GM12891 (cell line): ENCODE measurements around the gene MTCL3.

Source experiments
- DNase-seq: peaks from one replicate; pipeline ENCODE4 v3.0.0; 2011; ENCODE audit warnings: low spot score; ENCODE audit not compliant: insufficient read length
- FAIRE-seq: peaks from 2 replicates; lab custom pipeline; 2011; peaks lifted over from hg19 to GRCh38; lab: Jason Lieb, UNC
- PAX5 ChIP-seq: IDR thresholded peaks from 2 replicates; pipeline ENCODE4 v1.6.1; 2011; ENCODE audit warnings: low read length, moderate library complexity, mild to moderate bottlenecking; ENCODE audit not compliant: insufficient read depth, severe bottlenecking
- POLR2A ChIP-seq: IDR thresholded peaks from 2 replicates; pipeline ENCODE4 v1.6.1; 2011; ENCODE audit warnings: low read depth, low read length, control low read depth
- POLR2AphosphoS5 ChIP-seq: IDR thresholded peaks from 2 replicates; pipeline ENCODE4 v1.6.1; 2011; ENCODE audit warnings: low read depth, low read length, control low read depth
- POU2F2 ChIP-seq: IDR thresholded peaks from 2 replicates; pipeline ENCODE4 v1.6.1; 2011; ENCODE audit warnings: low read depth, mild to moderate bottlenecking, control low read depth, low read length, moderate library complexity
- SPI1 ChIP-seq: IDR thresholded peaks from 2 replicates; pipeline ENCODE4 v1.6.1; 2011; ENCODE audit warnings: low read depth, low read length, control low read depth
- TAF1 ChIP-seq: IDR thresholded peaks from 2 replicates; pipeline ENCODE4 v1.6.1; 2011; ENCODE audit warnings: low read depth, low read length, control low read depth

MTCL3 gene

DNA sequence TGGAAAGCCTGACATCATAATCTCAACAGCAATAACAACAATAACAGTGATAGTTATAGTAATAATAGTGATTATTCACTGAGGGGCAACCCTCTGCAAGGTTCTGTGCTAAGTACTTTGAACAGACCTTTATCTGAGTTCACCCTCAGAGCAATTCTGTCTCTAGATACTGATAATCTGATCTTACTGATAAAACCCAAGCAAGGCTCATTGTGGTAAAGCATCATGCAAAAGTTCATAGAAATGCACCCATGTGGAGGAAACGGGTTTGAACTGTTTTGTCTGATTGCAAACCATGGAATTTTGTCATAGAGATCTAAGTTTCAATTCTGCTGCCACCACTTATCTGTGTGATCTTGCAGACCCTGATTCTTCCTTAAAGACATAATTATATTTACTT lies 58.7 kb downstream of the MTCL3 start:
- DNase-seq (no peak), FAIRE-seq (no peak)
- TF ChIP-seq SPI1: no peak
- no peak for TF ChIP-seq POLR2A
- no peak for TF ChIP-seq POU2F2
- no peak for TF ChIP-seq PAX5
- no peak for TF ChIP-seq TAF1
- TF ChIP-seq POLR2AphosphoS5: no peak

DNA sequence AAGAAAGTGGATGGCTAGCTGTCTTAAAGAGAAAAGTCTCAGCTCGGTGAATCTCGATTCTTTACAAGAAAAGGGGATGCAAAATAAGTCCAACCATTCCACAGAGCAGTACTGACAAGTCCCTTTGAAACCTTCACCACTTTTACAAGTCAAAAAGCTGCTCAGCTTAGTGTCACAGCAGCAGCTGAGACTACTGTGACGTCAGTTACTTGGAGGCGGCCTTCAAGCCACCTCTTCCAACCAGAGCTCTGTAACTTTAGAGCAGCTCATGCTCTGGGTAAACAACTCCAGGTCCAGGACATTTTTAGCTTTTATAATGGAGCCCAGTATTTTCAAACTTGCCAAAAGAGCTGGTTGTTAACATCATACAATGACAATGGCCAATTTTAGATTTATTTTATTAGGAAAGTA lies 59.9 kb downstream of the MTCL3 start, which contains the start of gene KIAA0408:
KIAA0408 (minus strand) TSS at position 159 of the 411 bp plus-strand sequence. CDS start 5,408 bp downstream, outside the sequence.
- FAIRE-seq (no peak), DNase-seq (no peak)
- TF ChIP-seq POU2F2 (no peak), SPI1 (no peak), PAX5 (no peak), POLR2A (no peak), POLR2AphosphoS5 (no peak), TAF1 (no peak)

DNA sequence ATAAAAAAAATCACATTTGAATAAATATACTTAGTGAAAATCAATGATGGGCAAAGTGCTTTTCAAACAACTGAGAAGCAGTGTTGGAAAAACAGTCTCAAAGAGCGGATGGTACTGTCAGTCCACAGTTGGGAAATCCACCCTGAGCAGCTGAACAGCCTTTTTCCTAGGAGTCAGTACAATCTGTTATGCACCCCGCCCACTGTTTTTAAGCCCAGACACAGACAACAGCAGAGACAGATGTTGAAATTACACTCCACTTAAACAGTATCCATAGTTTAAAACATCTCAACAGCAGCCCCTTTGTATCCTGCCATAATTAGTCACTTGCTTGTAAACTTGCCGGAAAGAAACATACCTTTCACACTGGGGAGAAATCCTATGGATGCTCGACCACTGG lies 60.3 kb downstream of the MTCL3 start:
- no peak for FAIRE-seq
- DNase-seq: no peak

DNA sequence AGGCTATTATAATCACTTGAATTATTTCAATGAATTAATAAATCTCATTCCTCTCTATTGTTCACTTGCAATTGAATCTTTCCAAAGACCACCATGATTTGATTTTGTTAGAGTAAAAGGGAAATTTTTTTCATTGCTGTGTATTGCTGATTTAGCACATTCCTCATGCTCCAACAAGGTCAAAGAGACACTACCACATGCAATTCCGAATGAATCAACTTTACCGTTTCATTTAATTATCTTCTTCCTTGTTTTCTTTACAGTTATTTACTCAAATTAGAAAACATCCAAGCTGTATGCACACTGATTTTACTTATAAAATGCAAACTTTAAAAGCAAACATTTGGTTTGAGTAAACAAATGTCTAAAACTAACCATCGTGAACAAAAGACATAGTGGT lies 60.9 kb downstream of the MTCL3 start:
- DNase-seq (no peak), FAIRE-seq (no peak)
- no peak for TF ChIP-seq POU2F2
- no peak for TF ChIP-seq SPI1
- no peak for TF ChIP-seq TAF1

More for the DNA sequence above, 60.3 kb downstream of the MTCL3 start:
- TF ChIP-seq TAF1: no peak
- TF ChIP-seq POU2F2: no peak
- TF ChIP-seq SPI1: no peak
- TF ChIP-seq POLR2AphosphoS5: no peak
- TF ChIP-seq POLR2A: no peak
- TF ChIP-seq PAX5: no peak

DNA sequence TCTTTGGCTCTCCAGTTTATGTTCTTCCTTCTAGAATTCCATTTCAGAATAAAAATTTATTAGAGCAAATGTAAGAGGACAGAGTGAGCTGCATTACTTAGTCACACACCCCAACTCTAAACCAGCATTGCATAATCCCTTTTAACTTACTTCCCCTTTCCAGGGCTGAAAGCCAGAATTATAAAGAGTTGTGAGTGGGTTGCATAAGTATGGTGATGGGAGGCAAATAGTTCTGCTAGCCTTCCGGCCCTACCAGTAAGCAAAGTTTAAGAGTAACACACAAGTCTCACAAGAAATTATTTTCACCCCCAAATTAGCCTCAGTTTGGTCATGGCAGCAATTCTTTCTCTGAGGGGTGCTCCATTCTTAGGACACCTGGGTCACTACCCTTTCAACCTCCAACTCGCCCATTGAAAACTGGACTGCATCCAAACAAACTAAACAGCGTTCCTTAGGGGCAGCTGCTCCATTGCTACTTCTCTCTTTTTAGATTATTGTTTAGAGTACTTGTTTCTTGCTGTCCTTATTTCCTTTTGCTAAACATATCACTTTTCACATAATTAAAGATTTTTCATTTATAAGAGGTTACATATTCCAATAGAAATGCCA lies 61.6 kb downstream of the MTCL3 start:
- TF ChIP-seq PAX5: no peak
- TF ChIP-seq POLR2A: no peak
- TF ChIP-seq POLR2AphosphoS5: no peak
- no peak for TF ChIP-seq POU2F2
- DNase-seq (no peak), FAIRE-seq (no peak)

DNA sequence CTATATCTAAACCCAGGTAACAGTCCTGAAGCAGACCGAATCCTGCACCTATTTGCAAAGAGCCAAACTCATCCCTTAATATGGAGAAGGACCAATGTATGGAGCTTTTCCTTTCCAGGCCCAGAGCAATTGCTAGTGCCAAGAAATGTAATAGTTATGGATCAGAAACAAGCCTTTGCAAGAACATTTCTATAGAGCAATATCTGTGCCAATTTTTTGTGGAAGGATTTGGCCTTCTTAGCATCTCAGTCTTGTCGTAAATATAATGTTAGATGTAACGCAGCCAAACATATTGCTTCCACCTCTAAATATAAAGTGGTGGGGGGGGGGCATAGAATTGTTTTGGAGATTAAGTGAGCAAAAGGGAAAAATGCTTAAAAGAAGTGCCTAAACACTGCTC lies 62.7 kb downstream of the MTCL3 start:
- DNase-seq: no peak

DNA sequence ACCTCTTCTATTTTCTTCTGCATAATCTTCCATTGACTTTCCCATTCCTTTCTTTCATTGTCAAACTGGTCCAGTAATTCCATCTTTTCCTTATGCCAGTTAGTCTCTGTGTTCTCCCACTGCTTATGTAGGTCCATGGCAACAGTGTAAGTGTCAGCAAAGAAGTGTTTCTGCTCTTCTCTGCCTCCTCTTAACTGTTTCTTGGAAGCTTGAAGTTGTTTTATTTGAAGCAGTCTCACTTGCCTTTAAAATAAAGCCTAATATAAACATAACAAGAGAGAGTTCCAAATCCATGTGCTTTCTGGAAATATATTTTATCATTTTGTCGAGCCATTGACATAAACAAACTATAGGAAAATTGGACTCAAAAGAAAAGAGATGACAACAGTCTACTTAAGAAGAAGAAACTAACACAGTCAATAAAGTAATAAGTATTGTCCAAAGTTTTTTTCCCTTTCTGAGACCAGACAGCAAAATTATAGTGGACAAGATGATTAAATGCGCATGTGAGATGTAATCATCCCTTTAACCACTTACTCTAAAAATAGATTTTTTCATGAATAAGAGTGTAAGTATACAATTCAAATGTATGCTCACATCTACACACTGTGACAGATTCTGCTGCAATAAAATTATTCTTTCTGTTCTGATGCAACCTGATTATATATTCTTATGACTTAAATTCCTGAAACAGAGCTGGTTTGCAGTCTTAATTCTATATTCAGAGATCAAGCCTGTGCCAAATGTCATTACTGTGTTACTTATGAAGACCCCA lies 65.1 kb downstream of the MTCL3 start:
- TF ChIP-seq TAF1 (no peak), POLR2A (no peak), PAX5 (no peak), SPI1 (no peak), POLR2AphosphoS5 (no peak), POU2F2 (no peak)
- FAIRE-seq (no peak), DNase-seq (no peak)

More for the DNA sequence above, 62.7 kb downstream of the MTCL3 start:
- TF ChIP-seq TAF1: no peak
- no peak for TF ChIP-seq POU2F2
- TF ChIP-seq POLR2A: no peak
- no peak for TF ChIP-seq POLR2AphosphoS5
- no peak for TF ChIP-seq SPI1
- no peak for TF ChIP-seq PAX5
- no peak for FAIRE-seq

DNA sequence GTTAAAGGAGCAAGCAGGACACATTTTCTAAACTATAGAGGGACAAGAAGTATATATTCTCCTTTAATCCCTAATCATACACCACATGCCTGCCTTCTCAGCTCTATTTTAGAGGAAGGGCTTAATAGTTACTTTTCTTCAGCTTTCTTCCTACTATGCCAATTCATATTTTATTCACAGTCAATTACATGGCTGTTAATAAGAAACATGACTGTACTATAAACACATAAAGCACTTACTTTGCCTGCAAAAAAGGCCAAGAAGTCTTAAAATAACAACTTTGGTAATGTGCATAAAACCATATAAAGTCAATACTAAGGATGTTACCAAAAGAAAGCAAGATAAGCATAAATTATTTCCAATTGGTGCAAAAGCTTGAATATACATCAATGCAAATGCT lies 66.3 kb downstream of the MTCL3 start:
- DNase-seq (no peak), FAIRE-seq (no peak)
- no peak for TF ChIP-seq SPI1
- TF ChIP-seq PAX5: no peak
- no peak for TF ChIP-seq POLR2A

DNA sequence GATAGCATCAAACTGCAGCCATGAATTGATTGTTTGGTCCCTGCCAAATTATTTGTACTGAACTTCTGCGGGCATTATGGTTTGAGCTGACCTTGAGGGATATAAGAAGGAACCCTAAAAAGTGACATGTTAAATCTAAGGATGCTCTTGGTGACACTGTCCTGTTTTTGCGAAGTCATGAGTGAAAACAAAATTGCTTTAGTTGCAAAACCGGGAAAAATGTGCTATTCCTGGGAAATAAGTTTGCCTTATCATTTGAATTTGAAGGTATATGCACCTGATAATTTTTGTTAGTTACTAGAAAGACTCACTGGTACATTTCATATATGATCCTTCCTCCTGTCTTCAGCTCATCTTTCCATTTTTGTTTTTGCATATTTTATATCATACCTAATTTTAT lies 67.7 kb downstream of the MTCL3 start:
- no peak for TF ChIP-seq POLR2A
- TF ChIP-seq PAX5: no peak
- TF ChIP-seq TAF1: no peak
- no peak for TF ChIP-seq SPI1
- no peak for TF ChIP-seq POU2F2
- TF ChIP-seq POLR2AphosphoS5: no peak
- DNase-seq: no peak
- no peak for FAIRE-seq
